Gastrocnemius medialis (tissue), 4 donors: ENCODE measurements around the gene ITGAV.

Experiments used
- POLR2A ChIP-seq, 2 donors: fragments of 450-650 bp; IDR thresholded peaks; one replicate each; pipeline ENCODE4 v1.6.1; 2017; ENCODE audit warnings: antibody characterized with exemption in 2 of 2, mild to moderate bottlenecking in 2 of 2, moderate library complexity in 2 of 2
- TF ChIP-seq, protein P1 (sequence below), 5 experiments: fragments of 450-650 bp in 3 of 5; fragments of 200-600 bp in 2 of 5; sonication (generic) in 2 of 5; IDR thresholded peaks in 4 of 5; conservative IDR thresholded peaks in 1 of 5; 1 replicate in 4 of 5; 2 replicates in 1 of 5; pipeline ENCODE4 v1.5.1; 2016 to 2019; ENCODE audit warnings: antibody characterized with exemption in 5 of 5, mild to moderate bottlenecking in 3 of 5, moderate library complexity in 3 of 5

DNA sequence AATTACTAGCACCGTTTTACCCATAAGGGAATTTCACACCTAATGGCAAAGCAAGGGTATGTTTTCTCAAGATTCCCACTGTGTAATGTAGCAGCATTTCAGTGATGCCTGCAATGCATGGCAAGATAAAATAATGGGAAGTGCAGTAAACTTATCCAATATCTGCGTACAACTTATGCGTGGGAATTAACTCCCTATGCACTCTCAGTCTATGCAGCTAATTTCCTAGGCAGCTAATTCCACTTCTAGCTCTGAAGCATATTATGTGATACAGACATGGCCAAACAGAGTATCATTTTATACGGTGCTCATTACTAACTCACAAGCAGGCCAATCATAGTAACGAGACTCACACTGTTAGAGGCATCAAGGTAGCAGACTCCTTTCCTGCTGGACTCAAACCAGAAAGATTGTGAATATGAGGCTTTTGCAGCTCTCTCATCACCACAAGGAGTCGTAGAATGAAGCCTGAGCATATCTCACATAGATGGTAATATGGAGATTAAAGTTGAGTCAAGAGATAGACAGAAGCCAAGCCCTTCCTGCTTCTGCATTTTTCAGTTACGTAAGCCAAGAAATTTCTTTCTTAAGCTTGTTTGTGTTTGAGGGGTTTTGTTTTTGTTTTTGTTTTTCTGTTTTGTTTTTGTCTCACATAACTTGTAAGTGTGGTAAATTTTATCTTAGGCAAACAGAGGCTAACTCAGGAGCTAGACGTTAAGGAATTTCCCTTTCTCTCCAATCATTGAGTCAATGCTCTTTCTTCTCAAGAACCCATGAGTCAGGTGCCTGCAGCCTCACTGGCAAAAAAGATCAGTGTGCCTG, 34.8 kb upstream of the ITGAV start:
- TF ChIP-seq, protein P1, sequence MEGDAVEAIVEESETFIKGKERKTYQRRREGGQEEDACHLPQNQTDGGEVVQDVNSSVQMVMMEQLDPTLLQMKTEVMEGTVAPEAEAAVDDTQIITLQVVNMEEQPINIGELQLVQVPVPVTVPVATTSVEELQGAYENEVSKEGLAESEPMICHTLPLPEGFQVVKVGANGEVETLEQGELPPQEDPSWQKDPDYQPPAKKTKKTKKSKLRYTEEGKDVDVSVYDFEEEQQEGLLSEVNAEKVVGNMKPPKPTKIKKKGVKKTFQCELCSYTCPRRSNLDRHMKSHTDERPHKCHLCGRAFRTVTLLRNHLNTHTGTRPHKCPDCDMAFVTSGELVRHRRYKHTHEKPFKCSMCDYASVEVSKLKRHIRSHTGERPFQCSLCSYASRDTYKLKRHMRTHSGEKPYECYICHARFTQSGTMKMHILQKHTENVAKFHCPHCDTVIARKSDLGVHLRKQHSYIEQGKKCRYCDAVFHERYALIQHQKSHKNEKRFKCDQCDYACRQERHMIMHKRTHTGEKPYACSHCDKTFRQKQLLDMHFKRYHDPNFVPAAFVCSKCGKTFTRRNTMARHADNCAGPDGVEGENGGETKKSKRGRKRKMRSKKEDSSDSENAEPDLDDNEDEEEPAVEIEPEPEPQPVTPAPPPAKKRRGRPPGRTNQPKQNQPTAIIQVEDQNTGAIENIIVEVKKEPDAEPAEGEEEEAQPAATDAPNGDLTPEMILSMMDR (IDR thresholded peaks at IDR 0.05 in 4 of 5, conservative IDR thresholded peaks at IDR 0.05 in 1 of 5) = no peak
- TF ChIP-seq POLR2A (IDR thresholded peaks at IDR 0.05) = no peak
